Immature natural killer cell (primary cell): ENCODE measurements around the gene ATP5MC2. TPM values are rescaled to one million over a fixed set of nuclear protein-coding genes. Genes with fewer than 3 reads are reported as not detected.
A peak's percentile ranks its signal among the peaks of the same experiment; 100 is the strongest.
"Not testable (repeated sequence)": the region's sequence is repeated elsewhere in the genome, so short reads cannot be mapped to it uniquely, and the experiment has no call there.

Source experiments
- DNase-seq, 3 donors: peaks; one replicate each; pipeline ENCODE4 v3.0.0; 2022; ENCODE audit warnings: mixed read lengths in 1 of 3
- H3K27ac Mint-ChIP-seq, 6 donors: one replicate each; pipeline ENCODE4 v1.8.0; 2020; ENCODE audit warnings: mixed read lengths in 6 of 6, mild to moderate bottlenecking in 5 of 6, inconsistent platforms in 4 of 6, moderate library complexity in 3 of 6
- H3K27me3 Mint-ChIP-seq, 3 donors: one replicate each; pipeline ENCODE4 v1.8.0; 2020 to 2021; ENCODE audit warnings: low read depth in 3 of 3, mild to moderate bottlenecking in 3 of 3, mixed read lengths in 3 of 3, moderate library complexity in 3 of 3, inconsistent platforms in 1 of 3
- H3K36me3 Mint-ChIP-seq, 3 donors: one replicate each; pipeline ENCODE4 v1.8.0; 2020; ENCODE audit warnings: mixed read lengths in 3 of 3, inconsistent platforms in 2 of 3, mild to moderate bottlenecking in 2 of 3
- H3K4me1 Mint-ChIP-seq, 2 donors: one replicate each; pipeline ENCODE4 v1.8.0; 2020; ENCODE audit warnings: inconsistent platforms in 2 of 2, mild to moderate bottlenecking in 2 of 2, mixed read lengths in 2 of 2, moderate library complexity in 1 of 2
- H3K4me3 Mint-ChIP-seq, 5 donors: one replicate each; pipeline ENCODE4 v1.8.0; 2020; ENCODE audit warnings: mild to moderate bottlenecking in 5 of 5, mixed read lengths in 5 of 5, inconsistent platforms in 3 of 5, moderate library complexity in 3 of 5
- H3K9me3 Mint-ChIP-seq, 6 donors: one replicate each; pipeline ENCODE4 v1.8.0; 2020; ENCODE audit warnings: mild to moderate bottlenecking in 6 of 6, mixed read lengths in 6 of 6, inconsistent platforms in 4 of 6, moderate library complexity in 3 of 6
- polyA plus RNA-seq, 3 donors: library from polyadenylated mRNA; unstranded; fragments of 300-500 nt; fragmentation: Illumina TruSeq; gene quantifications; one replicate each; pipeline ENCODE4 v1.2.3, GENCODE V29; 2021

Gene ATP5MC2
- polyA plus RNA-seq: 100 to 1,000 TPM; 383 to 495 (median 467) TPM

- H3K36me3 Mint-ChIP-seq: peaks cover 4 to 17% (median 5%) of the 10 kb centered on the region in 3 donors
- peak; percentile 96 to 97 (median 97) for DNase-seq
- no peaks in the 10 kb centered on the region for H3K9me3 Mint-ChIP-seq
- peaks cover 9 to 18% (median 12%) of the 10 kb centered on the region in 3 donors for H3K27me3 Mint-ChIP-seq
- H3K27ac Mint-ChIP-seq: peak within 1 kb of the TSS; percentile 81 to 97 (median 93)
- H3K4me3 Mint-ChIP-seq: peak within 1 kb of the TSS; percentile 92 to 97 (median 96)
- peaks cover 41 to 58% of the 10 kb centered on the region in 2 donors for H3K4me1 Mint-ChIP-seq
These were observed at the start of gene ATP5MC2 for GRCh38 chr12:53675701-53676607. Gene ATP5MC2 (minus strand): TSS chr12:53676083. CDS start chr12:53672614, 3,469 bp downstream.

- H3K4me3 Mint-ChIP-seq: no peak overlapping the region
- DNase-seq: no peak
- peaks cover 0 to 1% (median 1%) of the 10 kb centered on the region in 3 donors for H3K27me3 Mint-ChIP-seq
- H3K4me1 Mint-ChIP-seq: peaks cover 23 to 27% of the 10 kb centered on the region in 2 donors
- H3K9me3 Mint-ChIP-seq: no peaks in the 10 kb centered on the region
- H3K27ac Mint-ChIP-seq: no peak overlapping the region
- H3K36me3 Mint-ChIP-seq: peaks cover 26 to 55% (median 27%) of the 10 kb centered on the region in 3 donors
These were observed 46.7 kb upstream of the ATP5MC2 start for GRCh38 chr12:53722450-53723041.

GRCh38 chr12:53720946-53721345, 45.1 kb upstream of the ATP5MC2 start:
- Mint-ChIP-seq H3K27me3 (peaks cover 0 to 1% (median 1%) of the 10 kb centered on the region in 3 donors), H3K27ac (no peak overlapping the region), H3K36me3 (peaks cover 40 to 69% (median 40%) of the 10 kb centered on the region in 3 donors)

GRCh38 chr12:53719649-53720048, 43.8 kb upstream of the ATP5MC2 start:
- H3K9me3 Mint-ChIP-seq: no peaks in the 10 kb centered on the region
- peaks cover 0 to 1% (median 0%) of the 10 kb centered on the region in 3 donors for H3K27me3 Mint-ChIP-seq
- H3K4me1 Mint-ChIP-seq: peaks cover 0 to 1% of the 10 kb centered on the region in 2 donors
- no peak overlapping the region for H3K4me3 Mint-ChIP-seq
- no peak for DNase-seq
- no peak overlapping the region for H3K27ac Mint-ChIP-seq
- peaks cover 40 to 71% (median 41%) of the 10 kb centered on the region in 3 donors for H3K36me3 Mint-ChIP-seq

More at GRCh38 chr12:53720946-53721345, 45.1 kb upstream of the ATP5MC2 start:
- Mint-ChIP-seq H3K4me3 (no peak overlapping the region), H3K9me3 (no peaks in the 10 kb centered on the region), H3K4me1 (peaks cover 9 to 11% of the 10 kb centered on the region in 2 donors)
- no peak for DNase-seq

GRCh38 chr12:53718567-53718966, 42.7 kb upstream of the ATP5MC2 start:
- H3K4me1 Mint-ChIP-seq, H3K4me3 Mint-ChIP-seq, H3K27ac Mint-ChIP-seq, H3K27me3 Mint-ChIP-seq, H3K9me3 Mint-ChIP-seq, DNase-seq: not testable (repeated sequence)
- peaks cover 37 to 71% (median 38%) of the 10 kb centered on the region in 3 donors for H3K36me3 Mint-ChIP-seq

- H3K9me3 Mint-ChIP-seq: no peaks in the 10 kb centered on the region
- H3K4me3 Mint-ChIP-seq: no peak overlapping the region
- peaks cover 0 to 1% of the 10 kb centered on the region in 2 donors for H3K4me1 Mint-ChIP-seq
- no peak for DNase-seq
- H3K27ac Mint-ChIP-seq: peak overlapping the region in 1 of 6 donors; percentile 74
- peaks cover under 1 to 2% (median 1%) of the 10 kb centered on the region in 3 donors for H3K27me3 Mint-ChIP-seq
- peaks cover 38 to 69% (median 42%) of the 10 kb centered on the region in 3 donors for H3K36me3 Mint-ChIP-seq
These were observed 41.4 kb upstream of the ATP5MC2 start for GRCh38 chr12:53717319-53717718.

- no peak for DNase-seq
- Mint-ChIP-seq H3K4me3 (no peak overlapping the region), H3K36me3 (peaks cover 22 to 51% (median 27%) of the 10 kb centered on the region in 3 donors), H3K9me3 (no peaks in the 10 kb centered on the region), H3K27me3 (peaks cover 0 to 2% (median 2%) of the 10 kb centered on the region in 3 donors), H3K27ac (no peak overlapping the region), H3K4me1 (no peaks in the 10 kb centered on the region)
These were observed 38.1 kb upstream of the ATP5MC2 start for GRCh38 chr12:53714004-53714403.

- Mint-ChIP-seq H3K27me3 (peaks cover 0 to 2% (median 2%) of the 10 kb centered on the region in 3 donors), H3K27ac (no peak overlapping the region), H3K36me3 (peaks cover 22 to 51% (median 27%) of the 10 kb centered on the region in 3 donors)
These were observed 37.6 kb upstream of the ATP5MC2 start for GRCh38 chr12:53713516-53713915.

GRCh38 chr12:53712059-53712643, 36.3 kb upstream of the ATP5MC2 start:
- no peak for DNase-seq
- H3K36me3 Mint-ChIP-seq: peaks cover 18 to 47% (median 23%) of the 10 kb centered on the region in 3 donors
- H3K4me1 Mint-ChIP-seq: no peaks in the 10 kb centered on the region
- no peaks in the 10 kb centered on the region for H3K9me3 Mint-ChIP-seq
- H3K4me3 Mint-ChIP-seq: no peak overlapping the region
- H3K27me3 Mint-ChIP-seq: peaks cover 0 to 2% (median 2%) of the 10 kb centered on the region in 3 donors
- H3K27ac Mint-ChIP-seq: no peak overlapping the region

More at GRCh38 chr12:53713516-53713915, 37.6 kb upstream of the ATP5MC2 start:
- DNase-seq: no peak
- Mint-ChIP-seq H3K9me3 (no peaks in the 10 kb centered on the region), H3K4me3 (no peak overlapping the region), H3K4me1 (no peaks in the 10 kb centered on the region)

GRCh38 chr12:53710091-53710490, 34.2 kb upstream of the ATP5MC2 start:
- H3K9me3 Mint-ChIP-seq: no peaks in the 10 kb centered on the region
- H3K36me3 Mint-ChIP-seq: peaks cover 8 to 32% (median 13%) of the 10 kb centered on the region in 3 donors
- peaks cover 0 to 4% (median 4%) of the 10 kb centered on the region in 3 donors for H3K27me3 Mint-ChIP-seq
- H3K4me3 Mint-ChIP-seq: no peak overlapping the region
- no peaks in the 10 kb centered on the region for H3K4me1 Mint-ChIP-seq
- no peak for DNase-seq
- peak overlapping the region in 1 of 6 donors; percentile 64 for H3K27ac Mint-ChIP-seq

- no peak for DNase-seq
- H3K27me3 Mint-ChIP-seq: peaks cover 0 to 6% (median 4%) of the 10 kb centered on the region in 3 donors
- H3K4me3 Mint-ChIP-seq: no peak overlapping the region
- H3K36me3 Mint-ChIP-seq: peaks cover 8 to 28% (median 12%) of the 10 kb centered on the region in 3 donors
- H3K27ac Mint-ChIP-seq: no peak overlapping the region
- H3K9me3 Mint-ChIP-seq: no peaks in the 10 kb centered on the region
- no peaks in the 10 kb centered on the region for H3K4me1 Mint-ChIP-seq
These were observed 33.8 kb upstream of the ATP5MC2 start for GRCh38 chr12:53709671-53710070.

- Mint-ChIP-seq H3K9me3 (no peaks in the 10 kb centered on the region), H3K27ac (no peak overlapping the region), H3K4me1 (no peaks in the 10 kb centered on the region), H3K27me3 (peaks cover 6 to 35% (median 8%) of the 10 kb centered on the region in 3 donors), H3K4me3 (peak overlapping the region in 1 of 5 donors; percentile 31), H3K36me3 (no peaks in the 10 kb centered on the region)
- no peak for DNase-seq
These were observed 30.2 kb upstream of the ATP5MC2 start for GRCh38 chr12:53706080-53706479.

- H3K27me3 Mint-ChIP-seq: peaks cover 6 to 46% (median 8%) of the 10 kb centered on the region in 3 donors
- no peak overlapping the region for H3K4me3 Mint-ChIP-seq
- no peaks in the 10 kb centered on the region for H3K36me3 Mint-ChIP-seq
These were observed 27.9 kb upstream of the ATP5MC2 start for GRCh38 chr12:53703756-53704155.

More at GRCh38 chr12:53703756-53704155, 27.9 kb upstream of the ATP5MC2 start:
- DNase-seq: no peak
- no peaks in the 10 kb centered on the region for H3K4me1 Mint-ChIP-seq
- no peak overlapping the region for H3K27ac Mint-ChIP-seq
- H3K9me3 Mint-ChIP-seq: no peaks in the 10 kb centered on the region
